HG02678 (cell line): ENCODE measurements around the gene GPRIN2.
"Not testable (repeated sequence)": the region's sequence is repeated elsewhere in the genome, so short reads cannot be mapped to it uniquely, and the experiment has no call there.

Experiments used
- ATAC-seq: cut with Tn5 transposase; IDR thresholded peaks from one replicate; pipeline ENCODE4 v1.9.1; 2021; ENCODE audit warnings: mild to moderate bottlenecking, moderate library complexity; ENCODE audit not compliant: unreplicated experiment

Gene GPRIN2

DNA sequence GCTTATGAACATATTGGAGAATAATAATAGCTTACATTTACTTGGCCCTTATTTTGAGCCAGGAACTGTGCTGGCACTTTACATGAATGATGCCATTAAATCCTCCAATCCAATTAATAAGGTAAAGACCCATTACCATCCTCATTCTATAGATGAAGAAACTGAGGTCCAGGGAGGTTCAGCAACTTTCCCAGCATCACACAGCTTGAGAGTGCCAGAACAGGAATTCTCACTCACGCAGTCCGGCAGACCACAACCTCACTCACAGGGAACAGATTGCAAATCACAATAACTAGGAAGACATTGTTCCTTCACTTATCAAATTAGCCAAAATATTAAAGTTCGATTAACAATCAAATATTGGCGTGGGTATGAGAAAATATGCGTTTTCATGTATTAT, 18.3 kb downstream of the GPRIN2 start:
- ATAC-seq = no peak

GRCh38 chr10:46537309-46537708, 19.1 kb downstream of the GPRIN2 start:
- ATAC-seq = no peak

- ATAC-seq = no peak
Observed at GRCh38 chr10:46536781-46537180, 19.7 kb downstream of the GPRIN2 start.

DNA sequence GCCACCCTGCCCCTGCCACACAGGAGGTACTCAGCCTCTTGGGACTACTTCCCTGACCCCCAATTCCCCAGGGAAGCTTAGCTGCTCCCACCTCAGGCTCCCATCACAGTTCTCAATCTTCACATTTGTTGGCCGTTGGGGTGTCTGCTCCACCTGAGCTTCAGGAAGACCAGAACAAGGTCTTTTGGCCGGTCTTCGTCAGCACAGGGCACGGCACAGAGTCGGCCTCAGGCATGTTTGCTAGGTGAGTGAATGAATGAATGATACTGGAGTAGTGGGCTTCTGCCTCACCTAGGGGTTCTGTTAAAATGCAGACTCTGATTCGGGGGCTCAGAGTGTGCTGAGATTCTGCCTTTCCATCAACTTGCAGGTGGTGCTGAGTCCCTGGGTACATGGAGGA, 20.3 kb downstream of the GPRIN2 start:
- ATAC-seq = no peak

DNA sequence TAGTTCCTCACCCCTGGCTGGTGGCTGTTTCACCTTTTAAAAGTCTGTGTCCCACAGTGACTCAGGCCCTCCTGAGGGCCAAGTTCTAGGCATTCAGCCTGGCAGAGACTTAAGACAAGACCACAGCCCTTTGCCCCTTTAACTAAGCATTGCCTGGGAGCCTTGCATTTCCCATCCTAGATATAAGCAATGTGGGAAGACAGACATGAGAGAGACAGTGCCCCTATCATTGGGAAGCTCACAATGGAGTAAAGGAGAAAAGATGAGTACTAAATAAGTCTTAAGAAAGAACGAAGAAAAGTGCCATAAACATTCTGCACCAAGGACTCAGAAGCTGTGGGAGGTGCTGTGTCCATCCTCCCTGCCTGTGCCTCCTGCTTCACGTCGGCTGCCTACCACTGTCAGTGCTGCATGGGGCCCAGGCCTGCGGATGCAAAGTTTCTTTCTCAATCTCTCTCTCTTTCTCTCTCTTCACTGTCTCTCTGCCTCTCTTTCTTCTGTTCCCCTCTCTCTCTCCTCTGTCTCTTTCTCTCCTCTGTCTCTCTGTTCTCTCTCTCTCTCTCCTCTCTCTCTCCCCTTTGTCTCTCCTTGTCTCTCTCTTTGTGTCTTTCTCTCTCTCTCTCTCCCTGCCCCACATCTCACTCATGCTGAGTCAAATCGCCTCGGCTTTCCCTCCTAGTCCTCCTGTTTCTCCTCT, 21.5 kb downstream of the GPRIN2 start:
- no peak for ATAC-seq

- not testable (repeated sequence) for ATAC-seq
Observed at GRCh38 chr10:46532256-46532655, 24.2 kb downstream of the GPRIN2 start.

DNA sequence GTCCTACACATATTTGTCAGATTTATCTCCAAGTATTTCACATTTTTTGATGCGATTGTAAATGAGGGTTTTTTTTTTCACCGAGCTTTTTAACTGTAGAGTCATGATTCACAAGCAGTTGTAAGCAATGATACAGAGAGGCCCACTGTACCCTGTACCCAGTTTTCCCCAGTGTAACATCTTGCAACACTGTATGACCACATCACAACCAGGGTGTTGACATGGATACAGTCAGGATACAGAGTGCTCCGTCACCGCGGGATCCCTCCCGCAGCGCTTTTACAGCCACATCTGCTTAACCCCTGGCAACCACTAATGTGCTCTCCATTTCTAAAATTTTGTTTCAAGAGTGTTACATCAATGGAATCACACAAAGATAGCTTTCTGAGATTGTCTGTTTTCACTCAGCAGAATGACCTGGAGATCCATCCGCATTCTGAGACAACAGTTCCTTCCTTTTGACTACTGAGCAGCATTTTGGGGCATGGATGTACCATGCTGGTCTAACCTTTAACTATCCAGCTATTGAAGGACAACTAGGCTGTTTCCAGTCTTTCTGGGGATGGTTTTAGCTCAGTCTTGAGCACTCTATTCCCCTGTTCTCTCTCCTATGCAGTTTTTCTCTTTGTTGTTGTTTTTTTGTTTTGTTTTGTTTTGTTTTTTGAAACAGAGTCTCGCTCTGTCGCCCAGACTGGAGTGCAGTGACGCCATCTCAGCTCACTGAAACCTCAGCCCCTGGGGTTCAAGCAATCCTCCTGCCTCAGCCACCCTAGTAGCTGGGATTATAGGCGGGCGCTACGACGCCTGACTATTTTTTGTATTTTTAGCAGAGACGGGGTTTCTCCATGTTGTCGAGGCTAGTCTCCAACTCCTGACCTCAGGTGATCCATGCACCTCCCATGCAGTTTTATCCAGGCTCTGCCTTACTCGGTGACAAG, 25.9 kb downstream of the GPRIN2 start:
- ATAC-seq = no peak

DNA sequence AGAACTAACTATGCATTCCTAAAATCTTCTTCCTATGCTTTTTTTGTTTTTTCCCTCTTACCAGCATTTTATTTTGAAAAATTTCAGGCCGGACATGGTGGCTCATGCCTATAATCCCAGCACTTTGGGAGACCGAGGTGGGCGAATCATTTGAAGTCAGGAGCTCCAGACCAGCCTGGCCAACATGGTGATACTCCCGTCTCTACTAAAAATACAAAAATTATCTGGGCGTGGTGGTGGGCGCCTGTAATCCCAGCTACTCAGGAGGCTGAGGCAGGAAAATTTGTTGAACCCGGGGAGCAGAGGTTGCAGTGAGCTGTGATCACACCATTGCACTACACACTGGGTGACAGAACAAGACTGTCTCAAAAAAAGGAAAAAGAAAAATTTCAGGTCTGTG, 26.7 kb downstream of the GPRIN2 start:
- not testable (repeated sequence) for ATAC-seq

GRCh38 chr10:46528675-46529615, 27.5 kb downstream of the GPRIN2 start:
- no peak for ATAC-seq

- ATAC-seq = no peak
Observed at GRCh38 chr10:46528171-46528671, 28.2 kb downstream of the GPRIN2 start.

DNA sequence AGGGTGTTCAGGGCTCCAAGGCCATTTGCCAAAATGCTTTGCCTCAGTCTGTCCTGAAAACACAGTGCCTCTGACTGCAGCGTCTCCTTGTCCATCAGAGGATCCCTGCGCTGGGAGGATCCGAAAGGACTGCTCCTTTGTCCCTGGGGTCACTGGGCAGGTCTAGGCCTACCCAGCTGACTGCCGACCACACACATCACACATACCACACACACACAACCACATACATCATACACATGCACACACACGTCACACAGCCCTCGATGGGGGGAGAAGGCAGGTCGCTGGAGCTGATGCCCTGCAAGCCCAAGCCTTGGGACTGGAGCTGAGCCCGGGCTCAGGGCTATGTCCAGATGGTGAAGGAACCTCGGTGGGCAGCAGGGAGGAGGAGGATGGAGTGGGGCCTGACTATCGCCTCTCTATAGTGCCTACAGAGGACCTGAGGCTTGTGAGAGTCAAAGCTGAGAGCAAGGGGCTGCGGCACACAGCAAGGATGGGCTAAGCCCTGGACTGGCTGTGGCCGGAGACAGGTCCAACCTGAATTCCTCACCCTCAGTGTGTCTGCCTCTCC, 29.1 kb downstream of the GPRIN2 start:
- ATAC-seq = no peak

DNA sequence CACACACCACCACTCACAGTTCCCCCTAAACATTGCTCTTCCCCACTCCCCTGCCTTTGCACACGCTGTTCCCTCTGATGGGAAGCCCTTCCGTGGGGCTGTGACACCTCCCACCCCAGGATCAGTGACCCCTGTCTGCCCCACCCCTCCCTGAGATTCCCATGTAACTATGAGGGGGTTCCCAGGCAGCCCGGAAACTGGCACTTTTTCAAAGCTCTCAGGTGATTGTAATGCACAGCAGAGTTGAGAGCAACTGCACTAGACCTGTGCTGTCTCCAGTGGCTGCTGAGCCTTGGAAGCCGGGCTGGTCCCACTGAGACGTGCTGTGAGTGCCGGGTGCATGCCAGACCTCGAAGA, 29.8 kb downstream of the GPRIN2 start:
- ATAC-seq = no peak

GRCh38 chr10:46525824-46526681, 30.4 kb downstream of the GPRIN2 start:
- no peak for ATAC-seq

GRCh38 chr10:46525177-46525823, 31.2 kb downstream of the GPRIN2 start:
- no peak for ATAC-seq

- no peak for ATAC-seq
Observed at GRCh38 chr10:46524472-46525176, 31.8 kb downstream of the GPRIN2 start.

GRCh38 chr10:46523962-46524471, 32.4 kb downstream of the GPRIN2 start:
- no peak for ATAC-seq

DNA sequence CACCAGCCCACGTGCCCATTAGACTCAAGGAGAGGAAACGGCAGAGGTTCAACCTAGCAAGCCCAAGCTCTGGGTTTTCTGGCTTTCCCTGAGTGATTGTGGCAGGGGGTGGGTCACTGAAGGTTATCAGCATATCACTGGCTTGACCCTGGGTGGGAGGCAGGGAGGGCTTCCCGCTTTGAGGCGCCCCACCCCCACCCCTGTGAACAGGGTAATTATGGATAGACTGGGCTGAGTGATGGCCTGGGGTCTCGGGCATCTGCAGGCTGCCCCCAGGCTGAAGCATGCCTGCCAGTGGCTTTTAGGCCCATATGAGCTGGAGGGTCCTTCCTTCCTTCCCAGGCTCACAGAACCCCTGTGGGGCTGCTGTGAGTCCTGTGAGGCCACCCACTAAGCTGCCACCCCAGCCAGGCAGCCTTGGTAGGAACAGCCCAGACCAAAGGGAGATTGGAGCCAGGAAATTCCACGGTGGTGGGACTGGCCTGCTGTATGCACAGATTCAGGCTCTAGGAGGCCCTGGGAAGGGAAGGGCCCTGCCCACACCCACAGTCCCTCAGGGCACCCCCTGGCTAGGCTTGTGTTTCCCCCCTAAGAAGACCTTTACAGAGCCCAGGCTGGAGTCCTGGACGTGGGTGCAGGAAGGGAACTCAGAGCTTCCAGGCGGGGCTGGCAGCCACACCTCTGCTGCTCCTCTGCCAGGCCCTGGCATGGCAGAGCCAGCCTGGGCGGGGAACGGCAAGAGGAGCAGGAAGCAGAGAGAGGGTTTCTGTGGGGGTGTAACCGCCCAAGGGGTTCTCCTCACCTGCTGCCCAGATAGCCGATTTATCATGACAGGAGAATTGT, 33.1 kb downstream of the GPRIN2 start:
- no peak for ATAC-seq
